Gastrocnemius medialis (tissue), 4 donors: ENCODE measurements around the gene SERAC1. TPM values are rescaled to one million over a fixed set of nuclear protein-coding genes. Genes with fewer than 3 reads are reported as not detected.
"Not testable (repeated sequence)": the region's sequence is repeated elsewhere in the genome, so short reads cannot be mapped to it uniquely, and the experiment has no call there.

Experiments
- ATAC-seq, 2 donors: fragments of 150-250 bp; one replicate each; pipeline ENCODE4 v1.9.1; 2016
- DNase-seq, 2 donors: peaks; one replicate each; pipeline ENCODE4 v3.0.0-alpha.2; 2019
- H3K27ac ChIP-seq, 4 donors: fragments of 200-600 bp; sonication (generic); 1 replicate in 1 of 4; 2 replicates in 3 of 4; pipeline ENCODE4 v1.5.1; 2016 to 2018; ENCODE audit warnings: mild to moderate bottlenecking in 2 of 4, moderate library complexity in 1 of 4
- H3K27me3 ChIP-seq, 3 donors: fragments of 200-600 bp; sonication (generic) in 2 of 3; 1 replicate in 1 of 3; 2 replicates in 2 of 3; pipeline versions ENCODE4 v1.5.1 to v1.6.0; 2016 to 2019; ENCODE audit warnings: mild to moderate bottlenecking in 1 of 3, moderate library complexity in 1 of 3
- H3K36me3 ChIP-seq, 2 donors: fragments of 200-600 bp; sonication (generic) in 1 of 2; one replicate each; pipeline ENCODE4 v1.5.1; 2017 to 2018
- H3K4me1 ChIP-seq, 2 donors: fragments of 200-600 bp; sonication (generic) in 1 of 2; one replicate each; pipeline ENCODE4 v1.5.1; 2016 to 2017; ENCODE audit warnings: mild to moderate bottlenecking in 2 of 2
- H3K4me3 ChIP-seq, 4 donors: fragments of 200-600 bp; sonication (generic) in 3 of 4; 1 replicate in 1 of 4; 2 replicates in 3 of 4; pipeline ENCODE4 v1.5.1; 2016 to 2019; ENCODE audit warnings: mild to moderate bottlenecking in 2 of 4
- H3K9me3 ChIP-seq, 3 donors: fragments of 200-600 bp; sonication (generic) in 2 of 3; 1 replicate in 1 of 3; 2 replicates in 2 of 3; pipeline ENCODE4 v1.5.1; 2016 to 2019
- POLR2A ChIP-seq, 2 donors: fragments of 450-650 bp; IDR thresholded peaks; one replicate each; pipeline ENCODE4 v1.6.1; 2017; ENCODE audit warnings: antibody characterized with exemption in 2 of 2, mild to moderate bottlenecking in 2 of 2, moderate library complexity in 2 of 2
- in situ Hi-C, 4 donors: fragments of 200-750 bp; cut with MboI; loops; one replicate each; pipeline versions ENCODE4 v1.15.0 to v1.8.0; 2017; ENCODE audit warnings: low sequenced_read_pairs in 4 of 4
- intact Hi-C: fragments of 100-400 bp; cut with DNase I; formaldehyde crosslinking; loops from one replicate; pipeline ENCODE4 v1.15.1; 2023; ENCODE audit warnings: low total_unique reads
- total RNA-seq, 4 donors: library from RNA; depleted of rRNA; stranded (reverse); fragments of >200 nt; gene quantifications; one replicate each; pipeline versions ENCODE4 v1.1.0 to v1.2.3, GENCODE V29; 2016
- TF ChIP-seq, protein P1 (sequence below), 5 experiments: fragments of 450-650 bp in 3 of 5; fragments of 200-600 bp in 2 of 5; sonication (generic) in 2 of 5; IDR thresholded peaks in 4 of 5; conservative IDR thresholded peaks in 1 of 5; 1 replicate in 4 of 5; 2 replicates in 1 of 5; pipeline ENCODE4 v1.5.1; 2016 to 2019; ENCODE audit warnings: antibody characterized with exemption in 5 of 5, mild to moderate bottlenecking in 3 of 5, moderate library complexity in 3 of 5

Gene SERAC1
- total RNA-seq, 4 donors from 2014 or later, result 8.1 to 15.5 (median 11.5) TPM

- H3K27me3 ChIP-seq, result no peaks in the 10 kb centered on the region
- no peaks in the 10 kb centered on the region for H3K4me1 ChIP-seq
- in situ Hi-C loops, result no loop called here
- intact Hi-C loops, result no loop called here
- ATAC-seq, result no peak
- no peak overlapping the region for H3K4me3 ChIP-seq
- TF ChIP-seq, protein P1, sequence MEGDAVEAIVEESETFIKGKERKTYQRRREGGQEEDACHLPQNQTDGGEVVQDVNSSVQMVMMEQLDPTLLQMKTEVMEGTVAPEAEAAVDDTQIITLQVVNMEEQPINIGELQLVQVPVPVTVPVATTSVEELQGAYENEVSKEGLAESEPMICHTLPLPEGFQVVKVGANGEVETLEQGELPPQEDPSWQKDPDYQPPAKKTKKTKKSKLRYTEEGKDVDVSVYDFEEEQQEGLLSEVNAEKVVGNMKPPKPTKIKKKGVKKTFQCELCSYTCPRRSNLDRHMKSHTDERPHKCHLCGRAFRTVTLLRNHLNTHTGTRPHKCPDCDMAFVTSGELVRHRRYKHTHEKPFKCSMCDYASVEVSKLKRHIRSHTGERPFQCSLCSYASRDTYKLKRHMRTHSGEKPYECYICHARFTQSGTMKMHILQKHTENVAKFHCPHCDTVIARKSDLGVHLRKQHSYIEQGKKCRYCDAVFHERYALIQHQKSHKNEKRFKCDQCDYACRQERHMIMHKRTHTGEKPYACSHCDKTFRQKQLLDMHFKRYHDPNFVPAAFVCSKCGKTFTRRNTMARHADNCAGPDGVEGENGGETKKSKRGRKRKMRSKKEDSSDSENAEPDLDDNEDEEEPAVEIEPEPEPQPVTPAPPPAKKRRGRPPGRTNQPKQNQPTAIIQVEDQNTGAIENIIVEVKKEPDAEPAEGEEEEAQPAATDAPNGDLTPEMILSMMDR (IDR thresholded peaks at IDR 0.05 in 4 of 5, conservative IDR thresholded peaks at IDR 0.05 in 1 of 5), result no peak
- TF ChIP-seq POLR2A (IDR thresholded peaks at IDR 0.05), result no peak
- H3K27ac ChIP-seq, result no peak overlapping the region
- no peaks in the 10 kb centered on the region for H3K9me3 ChIP-seq
- H3K36me3 ChIP-seq, result peaks cover 0 to 10% of the 10 kb centered on the region in 2 donors
- no peak for DNase-seq
Observed at GRCh38 chr6:158152659-158153058, 15.4 kb downstream of the SERAC1 start.

- DNase-seq, intact Hi-C loops, H3K4me3 ChIP-seq, H3K27me3 ChIP-seq, H3K4me1 ChIP-seq, H3K36me3 ChIP-seq, H3K9me3 ChIP-seq, H3K27ac ChIP-seq, ATAC-seq, in situ Hi-C loops: not testable (repeated sequence)
Observed at GRCh38 chr6:158152025-158152424, 16.0 kb downstream of the SERAC1 start.

GRCh38 chr6:158150701-158151100, 17.4 kb downstream of the SERAC1 start:
- Histone ChIP-seq H3K4me3 (no peak overlapping the region), H3K36me3 (peaks cover 0 to 12% of the 10 kb centered on the region in 2 donors), H3K4me1 (no peaks in the 10 kb centered on the region), H3K27me3 (no peaks in the 10 kb centered on the region), H3K27ac (no peak overlapping the region), H3K9me3 (no peaks in the 10 kb centered on the region)
- in situ Hi-C loops (no loop called here), intact Hi-C loops (no loop called here)
- DNase-seq (no peak), ATAC-seq (no peak)
- no peak for TF ChIP-seq POLR2A (IDR thresholded peaks at IDR 0.05)
- TF ChIP-seq, protein P1 (IDR thresholded peaks at IDR 0.05 in 4 of 5, conservative IDR thresholded peaks at IDR 0.05 in 1 of 5), result no peak

GRCh38 chr6:158149641-158150040, 18.4 kb downstream of the SERAC1 start:
- Histone ChIP-seq H3K27me3 (no peaks in the 10 kb centered on the region), H3K4me3 (no peak overlapping the region), H3K36me3 (peaks cover 0 to 16% of the 10 kb centered on the region in 2 donors), H3K27ac (no peak overlapping the region), H3K9me3 (no peaks in the 10 kb centered on the region), H3K4me1 (no peaks in the 10 kb centered on the region)
- no peak for TF ChIP-seq POLR2A (IDR thresholded peaks at IDR 0.05)
- TF ChIP-seq, protein P1 (IDR thresholded peaks at IDR 0.05 in 4 of 5, conservative IDR thresholded peaks at IDR 0.05 in 1 of 5), result no peak
- in situ Hi-C loops, result no loop called here
- ATAC-seq (no peak), DNase-seq (no peak)
- intact Hi-C loops, result no loop called here

GRCh38 chr6:158143700-158144099, 24.4 kb downstream of the SERAC1 start:
- no peak for DNase-seq
- H3K9me3 ChIP-seq, result no peaks in the 10 kb centered on the region
- intact Hi-C loops (no loop called here), in situ Hi-C loops (no loop called here)
- H3K4me1 ChIP-seq, result no peaks in the 10 kb centered on the region
- H3K27me3 ChIP-seq, result no peaks in the 10 kb centered on the region
- H3K4me3 ChIP-seq, result no peak overlapping the region
- no peak overlapping the region for H3K27ac ChIP-seq
- ATAC-seq, result no peak
- H3K36me3 ChIP-seq, result peaks cover 0 to 54% of the 10 kb centered on the region in 2 donors
- TF ChIP-seq, protein P1 (IDR thresholded peaks at IDR 0.05 in 4 of 5, conservative IDR thresholded peaks at IDR 0.05 in 1 of 5), result no peak
- no peak for TF ChIP-seq POLR2A (IDR thresholded peaks at IDR 0.05)
